Mucosa of descending colon (tissue), 3 donors: Measurements from ENCODE around the gene LRRN4. TPM values are rescaled to one million over a fixed set of nuclear protein-coding genes. Genes with fewer than 3 reads are reported as not detected.

Experiments
- ATAC-seq: fragments of 200-7000 bp; cut with Tn5 transposase; one replicate; pipeline ENCODE4 v1.9.1; 2020; ENCODE audit warnings: mild to moderate bottlenecking, moderate library complexity
- DNase-seq, 3 donors: peaks; one replicate each; pipeline ENCODE4 v3.0.0-alpha.2; 2020
- H3K36me3 ChIP-seq: fragments of 200-600 bp; one replicate; pipeline ENCODE4 v1.8.0; 2021; ENCODE audit warnings: low read depth, mild to moderate bottlenecking
- H3K4me1 ChIP-seq: fragments of 200-600 bp; one replicate; pipeline ENCODE4 v1.8.0; 2021; ENCODE audit warnings: low read depth, mild to moderate bottlenecking
- H3K4me3 ChIP-seq: fragments of 200-600 bp; one replicate; pipeline ENCODE4 v1.8.0; 2021; ENCODE audit warnings: mild to moderate bottlenecking
- H3K9me3 ChIP-seq: fragments of 200-600 bp; one replicate; pipeline ENCODE4 v1.8.0; 2021; ENCODE audit warnings: mild to moderate bottlenecking
- intact Hi-C, 2 donors: fragments of 100-400 bp; cut with DNase I in 1 of 2; cut with micrococcal nuclease in 1 of 2; formaldehyde crosslinking; loops; one replicate each; pipeline versions ENCODE4 v1.11.0 to v1.11.1; 2022; cut with DNase I, micrococcal nuclease
- total RNA-seq, 3 donors: library from RNA; stranded (reverse); fragmentation: NEBNext Ultra II Directional in 2 of 3; extraction: Animal tissue kit (Norgen Biotek cat#: 25700) in 2 of 3; gene quantifications; one replicate each; pipeline versions ENCODE4 v1.2.1 to v1.2.4, GENCODE V29; 2021 to 2023
- TF ChIP-seq, protein P1 (sequence below): fragments of 200-600 bp; IDR thresholded peaks from one replicate; pipeline ENCODE4 v1.8.0; 2022; ENCODE audit warnings: antibody characterized with exemption, mild to moderate bottlenecking
- donor health status: DM: no; HTN: no; CAD: no; lungs with moderate emphysema.
- donor health status: DM: no; HTN: no; CAD: no.
- donor health status: DM: no; HTN: yes; CAD: no.

The LRRN4 gene
- total RNA-seq, 3 donors from 2014 or later = not detected

DNA sequence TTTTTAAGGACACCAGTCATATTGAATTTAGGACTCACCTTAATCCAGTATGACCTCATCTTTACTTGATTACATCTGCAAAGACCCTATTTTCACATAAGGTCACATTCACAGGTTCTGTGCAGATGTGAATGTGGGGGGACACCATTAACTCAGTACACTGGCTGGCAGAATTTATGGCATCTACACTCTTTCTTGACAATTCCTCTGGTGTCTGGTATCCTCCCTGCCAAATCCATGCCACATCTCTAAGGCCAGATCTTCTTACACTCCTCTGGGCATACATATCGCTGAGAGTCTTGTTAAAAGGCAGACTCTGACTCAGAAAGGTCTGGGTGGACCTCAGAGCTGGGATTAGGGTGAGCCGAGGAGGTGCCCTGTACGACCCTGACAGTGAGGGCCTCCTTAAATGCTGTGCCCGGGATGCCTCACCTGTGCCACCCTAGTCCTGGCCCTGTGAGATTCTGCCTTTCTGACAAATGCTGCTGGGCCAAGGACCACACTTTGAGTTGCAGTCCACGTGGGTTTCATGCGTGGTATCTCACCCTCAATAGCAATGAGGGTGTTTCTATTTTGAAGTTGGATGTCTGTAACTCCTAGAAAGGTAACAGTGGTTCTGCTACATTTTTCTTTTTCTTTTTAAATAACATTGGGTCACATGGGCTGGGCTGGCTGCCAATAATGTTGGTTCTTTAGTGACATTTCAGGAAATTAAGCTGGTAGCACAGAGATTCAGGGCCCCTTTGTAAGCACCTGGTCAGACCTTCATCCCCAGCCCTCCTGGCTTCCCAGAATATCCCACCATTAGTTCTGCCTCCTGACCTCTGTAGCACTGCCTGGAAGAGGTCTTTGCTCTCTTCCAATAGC lies 17.2 kb upstream of the LRRN4 start:
- no peak for DNase-seq
- Histone ChIP-seq H3K9me3 (no peaks in the 10 kb centered on the region), H3K4me3 (no peak overlapping the region), H3K4me1 (no peaks in the 10 kb centered on the region), H3K36me3 (no peaks in the 10 kb centered on the region)
- TF ChIP-seq, protein P1, sequence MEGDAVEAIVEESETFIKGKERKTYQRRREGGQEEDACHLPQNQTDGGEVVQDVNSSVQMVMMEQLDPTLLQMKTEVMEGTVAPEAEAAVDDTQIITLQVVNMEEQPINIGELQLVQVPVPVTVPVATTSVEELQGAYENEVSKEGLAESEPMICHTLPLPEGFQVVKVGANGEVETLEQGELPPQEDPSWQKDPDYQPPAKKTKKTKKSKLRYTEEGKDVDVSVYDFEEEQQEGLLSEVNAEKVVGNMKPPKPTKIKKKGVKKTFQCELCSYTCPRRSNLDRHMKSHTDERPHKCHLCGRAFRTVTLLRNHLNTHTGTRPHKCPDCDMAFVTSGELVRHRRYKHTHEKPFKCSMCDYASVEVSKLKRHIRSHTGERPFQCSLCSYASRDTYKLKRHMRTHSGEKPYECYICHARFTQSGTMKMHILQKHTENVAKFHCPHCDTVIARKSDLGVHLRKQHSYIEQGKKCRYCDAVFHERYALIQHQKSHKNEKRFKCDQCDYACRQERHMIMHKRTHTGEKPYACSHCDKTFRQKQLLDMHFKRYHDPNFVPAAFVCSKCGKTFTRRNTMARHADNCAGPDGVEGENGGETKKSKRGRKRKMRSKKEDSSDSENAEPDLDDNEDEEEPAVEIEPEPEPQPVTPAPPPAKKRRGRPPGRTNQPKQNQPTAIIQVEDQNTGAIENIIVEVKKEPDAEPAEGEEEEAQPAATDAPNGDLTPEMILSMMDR = no peak
- intact Hi-C loops = loop anchor here in 1 of 2 donors (5.0 to 10.0 kb wide), 2 partner anchors 276 to 539 kb away; no protein-coding TSS in a partner anchor
- ATAC-seq = no peak

DNA sequence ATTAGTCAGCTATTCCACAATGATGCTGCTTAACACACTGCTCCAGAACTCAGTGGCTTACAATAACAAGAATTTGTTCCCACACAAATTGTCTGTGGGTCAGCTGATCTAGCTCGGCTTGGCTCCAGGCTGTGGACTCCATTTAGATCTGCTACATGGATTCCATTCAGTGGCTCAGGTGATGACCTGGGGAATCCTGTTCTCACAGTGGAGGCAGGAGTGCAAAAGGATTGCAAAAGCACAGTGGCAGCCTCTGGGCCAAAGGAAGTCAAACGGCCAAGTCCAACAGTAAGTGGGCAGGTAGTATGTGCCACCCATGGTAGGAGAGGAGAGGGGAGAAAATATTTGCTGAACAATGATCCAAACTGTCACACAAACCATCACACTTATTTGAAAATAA lies 15.8 kb upstream of the LRRN4 start:
- Histone ChIP-seq H3K4me3 (no peak overlapping the region), H3K9me3 (no peaks in the 10 kb centered on the region), H3K4me1 (no peaks in the 10 kb centered on the region), H3K36me3 (no peaks in the 10 kb centered on the region)
- intact Hi-C loops = loop anchor here in 1 of 2 donors (5.0 to 10.0 kb wide), 2 partner anchors 275 to 537 kb away; no protein-coding TSS in a partner anchor
- no peak for DNase-seq
- no peak for ATAC-seq
- TF ChIP-seq, protein P1 = no peak

DNA sequence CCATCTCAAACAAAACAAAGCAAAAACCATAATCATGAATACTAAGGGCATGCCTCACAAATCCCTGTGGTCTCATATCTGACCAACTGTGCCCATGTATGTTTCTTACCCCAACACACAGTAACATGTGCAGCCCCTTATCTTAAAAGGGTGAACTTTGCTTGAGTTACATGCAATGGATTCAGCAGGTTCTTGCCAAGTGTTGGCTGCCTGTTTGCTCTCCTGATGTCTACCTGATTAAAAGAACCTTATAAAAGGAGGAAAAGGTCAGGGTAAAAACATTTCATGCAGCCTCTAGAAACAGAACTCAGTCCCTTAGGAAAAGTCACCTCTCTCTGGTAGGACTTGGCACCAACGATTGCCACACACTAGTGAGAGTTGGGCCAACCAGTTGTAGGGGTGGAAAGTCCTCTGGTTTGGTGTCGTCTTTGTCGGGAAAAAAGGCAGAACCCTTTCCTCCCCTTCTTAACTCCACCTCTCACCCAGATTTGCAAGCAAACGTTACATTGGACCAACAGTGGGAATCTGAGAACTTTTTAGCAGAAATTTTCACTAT lies 14.0 kb upstream of the LRRN4 start:
- Histone ChIP-seq H3K36me3 (no peaks in the 10 kb centered on the region), H3K9me3 (no peaks in the 10 kb centered on the region), H3K4me1 (no peaks in the 10 kb centered on the region), H3K4me3 (no peak overlapping the region)
- no peak for ATAC-seq
- no peak for DNase-seq
- intact Hi-C loops = no loop called here
- TF ChIP-seq, protein P1 = no peak

DNA sequence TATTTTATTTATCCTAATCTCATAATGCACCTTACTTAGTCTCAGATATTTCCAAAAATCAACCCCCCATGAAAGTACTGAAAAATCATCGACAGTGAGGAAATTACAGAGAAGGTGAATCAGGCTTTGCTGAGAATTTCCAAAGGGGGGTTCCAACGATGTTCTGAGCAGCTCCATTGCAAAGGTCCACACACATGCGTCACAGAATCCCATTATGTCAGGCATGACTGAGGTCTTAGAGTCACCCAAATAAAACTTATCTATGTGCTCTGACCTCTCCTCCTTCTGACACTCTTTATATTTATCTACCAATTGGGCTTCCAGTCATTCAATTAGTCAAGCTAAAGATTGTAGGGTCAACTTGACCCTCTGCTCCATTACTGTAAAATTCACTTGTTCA lies 12.7 kb upstream of the LRRN4 start:
- DNase-seq = no peak
- Histone ChIP-seq H3K36me3 (no peaks in the 10 kb centered on the region), H3K4me3 (no peak overlapping the region), H3K9me3 (no peaks in the 10 kb centered on the region), H3K4me1 (no peaks in the 10 kb centered on the region)
- intact Hi-C loops = no loop called here
- no peak for ATAC-seq
- TF ChIP-seq, protein P1 = no peak

DNA sequence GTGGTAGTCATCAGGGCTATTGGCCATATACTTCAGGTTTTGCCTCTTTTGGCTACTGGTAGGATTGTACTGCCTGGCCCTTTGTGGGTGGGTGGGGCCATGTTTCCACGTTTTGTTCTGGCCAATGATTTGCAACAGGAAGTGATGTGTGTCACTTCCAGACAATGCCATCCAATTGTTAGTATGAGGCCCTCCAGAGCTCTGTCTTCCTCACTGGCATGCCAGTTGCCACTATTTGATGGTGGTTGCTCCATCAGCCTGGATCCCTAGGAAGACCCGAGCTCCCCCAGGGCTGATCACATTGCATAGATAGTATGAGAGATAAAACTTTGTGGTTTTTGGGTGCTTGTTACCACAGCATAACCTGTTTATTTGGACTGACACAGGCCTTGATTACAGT lies 7.7 kb upstream of the LRRN4 start:
- no peak overlapping the region for H3K4me3 ChIP-seq
- no peaks in the 10 kb centered on the region for H3K9me3 ChIP-seq
- intact Hi-C loops = no loop called here
- no peaks in the 10 kb centered on the region for H3K4me1 ChIP-seq
- no peak for DNase-seq
- ATAC-seq = no peak
- TF ChIP-seq, protein P1 = no peak
- no peaks in the 10 kb centered on the region for H3K36me3 ChIP-seq
